Measurements from ENCODE around the gene FOXRED1. TPM values are rescaled to one million over a fixed set of nuclear protein-coding genes. Genes with fewer than 3 reads are reported as not detected.
A peak's percentile ranks its signal among the peaks of the same experiment; 100 is the strongest.

Gene FOXRED1
- total RNA-seq, result 10 to 100 TPM; 41.7 to 42.3 TPM

DNA sequence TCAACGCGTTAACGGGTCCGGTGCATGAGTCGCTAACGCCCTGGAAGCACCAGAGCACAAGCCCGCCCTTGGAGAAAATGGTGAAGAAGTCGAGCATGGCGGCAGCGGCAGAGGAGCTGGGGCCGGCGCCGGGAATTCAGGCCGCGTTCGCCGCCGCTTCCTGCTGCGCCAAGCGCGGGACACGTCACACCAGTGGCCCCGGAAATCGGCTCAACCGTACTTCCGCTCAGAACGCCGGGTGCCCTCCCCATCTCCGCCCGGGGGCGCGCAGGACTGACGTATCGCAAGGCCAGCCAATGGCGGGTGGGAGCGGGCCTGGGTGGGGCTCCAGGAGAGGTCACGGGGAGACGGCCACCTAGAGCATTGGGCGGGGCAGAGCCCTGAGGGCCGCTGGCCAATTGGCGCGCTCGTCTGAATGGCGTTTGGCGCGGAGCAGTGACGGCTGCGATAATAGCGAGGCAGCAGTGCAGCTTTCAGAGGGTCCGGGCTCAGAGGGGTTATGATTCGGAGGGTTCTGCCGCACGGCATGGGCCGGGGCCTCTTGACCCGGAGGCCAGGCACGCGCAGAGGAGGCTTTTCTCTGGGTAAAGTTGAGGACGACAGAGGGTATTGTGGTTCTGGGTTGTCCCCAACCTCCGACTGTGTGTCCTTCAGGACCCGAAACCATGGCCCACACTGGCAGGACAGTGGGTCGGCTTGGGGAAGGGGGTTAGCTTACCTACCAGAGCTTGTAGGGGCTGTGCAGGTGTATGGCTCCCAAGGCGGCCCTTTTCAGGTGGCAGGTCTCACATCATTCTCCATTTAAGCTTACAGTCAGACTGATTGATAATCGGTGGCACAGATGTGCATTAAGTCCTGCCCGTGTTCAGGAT lies at the start of gene FOXRED1, which contains the start of gene SRPRA:
Gene FOXRED1, plus strand, starts transcription at position 447 of the 872 bp plus-strand sequence. Its CDS starts 53 bp downstream, at position 500.
Gene SRPRA, minus strand, starts transcription at position 188 of the 872 bp plus-strand sequence. Its CDS starts 91 bp downstream, at position 97.
- intact Hi-C loops (cut with micrococcal nuclease), result loop anchor here (1.0 to 5.0 kb wide), 5 partner anchors 14 to 677 kb away; partner anchors contain the start of genes DCPS, FAM118B, RPUSD4 and STT3A
- CTCF ChIA-PET, result interaction anchor here (0.6 to 1.1 kb wide), 4 partner anchors 13 to 212 kb away, joined by 3 to 4 read pairs (median 3); partner anchors contain the start of gene DCPS
- POLR2A ChIA-PET, result interaction anchor here (1.0 to 6.4 kb wide), 5 partner anchors 13 to 381 kb away, joined by 3 to 41 read pairs (median 7); partner anchors contain the start of genes DCPS, FAM118B, HYLS1 and RPUSD4

GRCh38 chr11:126219547-126219946 lies 49.4 kb upstream of the FOXRED1 start:
- H3K27ac Mint-ChIP-seq, result no peak overlapping the region
- H3K36me3 Mint-ChIP-seq, result no peaks in the 10 kb centered on the region
- no peaks in the 10 kb centered on the region for H3K27me3 Mint-ChIP-seq
- intact Hi-C loops (cut with micrococcal nuclease), result no loop called here
- CTCF ChIA-PET, result interaction anchor here (0.6 to 0.7 kb wide), 2 partner anchors 767 to 1817 kb away, joined by 3 to 4 read pairs; no protein-coding TSS in a partner anchor
- no peak overlapping the region for H3K4me3 Mint-ChIP-seq
- H3K9me3 Mint-ChIP-seq, result no peaks in the 10 kb centered on the region
- no peak for DNase-seq
- H3K4me1 Mint-ChIP-seq (ENCODE audit: low read depth), result peaks cover 21% of the 10 kb centered on the region
- POLR2A ChIA-PET, result no interaction called here

More for the DNA sequence above, at the start of gene FOXRED1, which contains the start of gene SRPRA:
- Mint-ChIP-seq H3K9me3 (no peaks in the 10 kb centered on the region), H3K27ac (peak within 1 kb of the TSS; percentile 94), H3K4me1 (ENCODE audit: low read depth) (peaks cover 33% of the 10 kb centered on the region), H3K36me3 (peaks cover 57% of the 10 kb centered on the region), H3K4me3 (peak within 1 kb of the TSS; percentile 92), H3K27me3 (no peaks in the 10 kb centered on the region)
- peak; percentile 100 for DNase-seq

GRCh38 chr11:126224647-126225294 lies 44.2 kb upstream of the FOXRED1 start:
- H3K27me3 Mint-ChIP-seq, result no peaks in the 10 kb centered on the region
- ChIA-PET CTCF (no interaction called here), POLR2A (no interaction called here)
- H3K9me3 Mint-ChIP-seq, result no peaks in the 10 kb centered on the region
- no peak overlapping the region for H3K4me3 Mint-ChIP-seq
- peaks cover 2% of the 10 kb centered on the region for H3K36me3 Mint-ChIP-seq
- H3K4me1 Mint-ChIP-seq (ENCODE audit: low read depth), result peaks cover 3% of the 10 kb centered on the region
- H3K27ac Mint-ChIP-seq, result no peak overlapping the region
- DNase-seq, result no peak
- intact Hi-C loops (cut with micrococcal nuclease), result no loop called here

- POLR2A ChIA-PET, result no interaction called here
- Mint-ChIP-seq H3K27me3 (no peaks in the 10 kb centered on the region), H3K27ac (no peak overlapping the region), H3K9me3 (no peaks in the 10 kb centered on the region), H3K4me1 (ENCODE audit: low read depth) (peaks cover 3% of the 10 kb centered on the region), H3K36me3 (peaks cover 2% of the 10 kb centered on the region), H3K4me3 (no peak overlapping the region)
- intact Hi-C loops (cut with micrococcal nuclease), result no loop called here
- CTCF ChIA-PET, result no interaction called here
- DNase-seq, result no peak
Observed at GRCh38 chr11:126225295-126225665, 43.7 kb upstream of the FOXRED1 start.

GRCh38 chr11:126226334-126227084 lies 42.4 kb upstream of the FOXRED1 start:
- Mint-ChIP-seq H3K4me1 (ENCODE audit: low read depth) (peaks cover 3% of the 10 kb centered on the region), H3K4me3 (no peak overlapping the region), H3K36me3 (peaks cover 4% of the 10 kb centered on the region), H3K27me3 (no peaks in the 10 kb centered on the region), H3K27ac (no peak overlapping the region), H3K9me3 (no peaks in the 10 kb centered on the region)
- POLR2A ChIA-PET, result no interaction called here
- no peak for DNase-seq
- intact Hi-C loops (cut with micrococcal nuclease), result no loop called here
- CTCF ChIA-PET, result no interaction called here

DNA sequence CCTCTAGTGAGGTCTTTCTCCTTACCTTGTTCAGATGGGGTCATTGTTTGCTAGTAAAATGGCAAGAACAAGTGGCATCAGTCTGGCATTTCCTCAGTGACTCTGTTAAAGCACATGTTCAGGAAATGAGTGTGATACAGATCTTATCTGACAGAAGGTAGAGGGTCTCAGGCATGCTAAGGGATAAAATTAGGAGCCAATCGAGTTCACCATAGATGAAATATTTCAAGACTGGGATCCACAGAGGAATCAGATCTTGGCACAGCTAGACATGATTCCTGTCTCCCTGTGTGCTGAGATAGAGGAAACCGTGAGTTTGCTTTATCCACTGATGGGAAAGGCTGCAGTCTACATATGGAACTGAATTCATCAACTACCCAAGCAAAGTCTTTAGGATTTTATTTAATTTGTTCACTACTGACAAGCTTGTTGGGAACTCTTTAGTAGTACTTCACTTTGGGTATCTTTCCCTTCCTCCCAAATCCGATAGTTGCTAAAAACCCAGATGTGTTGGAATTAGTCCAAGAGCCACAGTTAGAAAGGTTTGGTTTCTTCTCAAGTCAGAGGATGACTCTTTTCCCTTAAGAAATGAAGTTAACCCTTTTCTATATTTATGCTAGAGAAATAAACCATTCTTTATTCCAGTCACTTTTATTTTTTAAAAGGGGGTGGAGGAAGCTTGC lies 39.0 kb upstream of the FOXRED1 start:
- ChIA-PET CTCF (no interaction called here), POLR2A (no interaction called here)
- H3K4me3 Mint-ChIP-seq, result no peak overlapping the region
- H3K36me3 Mint-ChIP-seq, result peaks cover 6% of the 10 kb centered on the region
- H3K27ac Mint-ChIP-seq, result no peak overlapping the region
- H3K9me3 Mint-ChIP-seq, result no peaks in the 10 kb centered on the region
- H3K4me1 Mint-ChIP-seq (ENCODE audit: low read depth), result peaks cover 5% of the 10 kb centered on the region
- no peak for DNase-seq
- no peaks in the 10 kb centered on the region for H3K27me3 Mint-ChIP-seq
- intact Hi-C loops (cut with micrococcal nuclease), result no loop called here

DNA sequence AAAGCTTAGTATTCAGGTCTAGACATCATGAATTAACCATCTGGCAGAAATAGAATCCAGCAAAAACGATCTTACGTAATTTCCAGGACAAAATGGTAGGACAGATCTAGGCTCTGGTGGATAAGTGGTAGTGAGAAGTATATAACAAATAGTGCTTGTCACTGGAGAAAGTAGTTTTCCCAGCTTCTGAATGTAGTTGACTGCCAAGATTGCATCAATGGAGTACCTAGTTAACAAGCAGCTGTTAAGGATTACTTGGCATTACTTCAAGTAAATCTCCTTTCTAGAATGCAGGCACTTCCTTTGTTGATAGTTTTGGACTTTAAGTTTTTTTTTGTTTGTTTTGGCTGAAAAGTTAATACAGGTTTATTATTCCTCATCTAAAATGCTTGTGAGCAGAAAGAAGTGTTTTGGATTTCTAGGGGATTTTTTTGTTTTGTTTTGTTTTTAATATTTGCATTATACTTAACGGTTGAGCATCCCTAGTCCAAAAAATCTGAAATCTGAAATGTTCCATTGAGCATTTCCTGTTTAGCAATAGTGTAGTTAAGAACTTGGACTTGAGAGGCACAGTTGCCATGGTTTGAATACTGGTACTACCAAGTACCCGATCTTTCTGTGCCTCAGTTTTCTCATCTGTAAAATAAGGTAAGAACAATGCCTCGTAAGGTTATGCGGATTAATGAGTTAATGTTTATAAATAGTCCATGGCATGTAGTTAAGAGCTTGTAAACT lies 37.1 kb upstream of the FOXRED1 start:
- CTCF ChIA-PET, result no interaction called here
- Mint-ChIP-seq H3K4me3 (no peak overlapping the region), H3K9me3 (no peaks in the 10 kb centered on the region), H3K27ac (no peak overlapping the region), H3K4me1 (ENCODE audit: low read depth) (peaks cover 2% of the 10 kb centered on the region), H3K27me3 (no peaks in the 10 kb centered on the region), H3K36me3 (peaks cover 12% of the 10 kb centered on the region)
- no peak for DNase-seq
- intact Hi-C loops (cut with micrococcal nuclease), result no loop called here
- POLR2A ChIA-PET, result no interaction called here

- CTCF ChIA-PET, result no interaction called here
Observed at GRCh38 chr11:126232683-126233082, 36.3 kb upstream of the FOXRED1 start.

GRCh38 chr11:126233391-126233790 lies 35.6 kb upstream of the FOXRED1 start:
- H3K9me3 Mint-ChIP-seq, result no peaks in the 10 kb centered on the region
- DNase-seq, result no peak
- peaks cover 2% of the 10 kb centered on the region for H3K4me1 Mint-ChIP-seq (ENCODE audit: low read depth)
- POLR2A ChIA-PET, result no interaction called here
- peaks cover 12% of the 10 kb centered on the region for H3K36me3 Mint-ChIP-seq
- no peak overlapping the region for H3K27ac Mint-ChIP-seq
- H3K4me3 Mint-ChIP-seq, result no peak overlapping the region
- intact Hi-C loops (cut with micrococcal nuclease), result loop anchor here (1.0 kb wide), 1 partner anchor 17 kb away; no protein-coding TSS in a partner anchor
- CTCF ChIA-PET, result no interaction called here
- H3K27me3 Mint-ChIP-seq, result no peaks in the 10 kb centered on the region

More at GRCh38 chr11:126232683-126233082, 36.3 kb upstream of the FOXRED1 start:
- H3K9me3 Mint-ChIP-seq, result no peaks in the 10 kb centered on the region
- H3K4me1 Mint-ChIP-seq (ENCODE audit: low read depth), result peaks cover 2% of the 10 kb centered on the region
- no peak overlapping the region for H3K4me3 Mint-ChIP-seq
- H3K27me3 Mint-ChIP-seq, result no peaks in the 10 kb centered on the region
- peaks cover 12% of the 10 kb centered on the region for H3K36me3 Mint-ChIP-seq
- intact Hi-C loops (cut with micrococcal nuclease), result loop anchor here (1.0 kb wide), 1 partner anchor 16 kb away; no protein-coding TSS in a partner anchor
- no peak for DNase-seq
- no peak overlapping the region for H3K27ac Mint-ChIP-seq
- POLR2A ChIA-PET, result no interaction called here

DNA sequence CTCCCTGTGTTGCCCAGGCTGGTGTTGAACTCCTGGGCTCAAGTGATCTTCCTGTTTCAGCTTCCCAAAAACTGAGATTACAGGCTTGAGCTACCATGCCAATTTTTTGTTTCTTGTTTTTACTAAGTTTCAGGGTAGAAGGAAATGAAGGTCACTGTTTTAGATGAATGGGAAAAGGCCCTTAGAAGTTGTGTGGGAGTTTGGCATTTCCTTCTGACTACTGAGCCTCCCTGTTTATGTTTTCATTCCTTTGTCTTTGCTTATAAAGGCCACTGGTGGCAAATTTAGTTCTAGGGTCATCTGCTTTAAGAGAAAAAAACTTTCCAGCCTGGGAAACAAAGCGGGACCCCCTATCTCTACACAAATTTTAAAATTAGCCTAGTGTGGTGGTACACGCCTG lies 22.3 kb upstream of the FOXRED1 start:
- Mint-ChIP-seq H3K4me1 (ENCODE audit: low read depth) (no peaks in the 10 kb centered on the region), H3K9me3 (no peaks in the 10 kb centered on the region), H3K27me3 (no peaks in the 10 kb centered on the region), H3K4me3 (no peak overlapping the region), H3K36me3 (peaks cover 12% of the 10 kb centered on the region), H3K27ac (no peak overlapping the region)
- CTCF ChIA-PET, result no interaction called here
- intact Hi-C loops (cut with micrococcal nuclease), result no loop called here
- no peak for DNase-seq
- POLR2A ChIA-PET, result no interaction called here

- DNase-seq, result no peak
- Mint-ChIP-seq H3K4me1 (ENCODE audit: low read depth) (no peaks in the 10 kb centered on the region), H3K36me3 (peaks cover 12% of the 10 kb centered on the region), H3K27ac (no peak overlapping the region), H3K9me3 (no peaks in the 10 kb centered on the region), H3K4me3 (no peak overlapping the region), H3K27me3 (no peaks in the 10 kb centered on the region)
- ChIA-PET CTCF (no interaction called here), POLR2A (no interaction called here)
- intact Hi-C loops (cut with micrococcal nuclease), result no loop called here
Observed at GRCh38 chr11:126253265-126253664, 15.7 kb upstream of the FOXRED1 start.
